ENCODE data around the gene NOP53. TPM values are rescaled to one million over a fixed set of nuclear protein-coding genes. Genes with fewer than 3 reads are reported as not detected.
"Not testable (repeated sequence)": the region's sequence is repeated elsewhere in the genome, so short reads cannot be mapped to it uniquely, and the experiment has no call there.

The NOP53 gene
- 78.7 and 86.8 TPM in 2 replicates for total RNA-seq (2014; rRNA removed)
- 182 TPM for polyA plus RNA-seq (2012)

DNA sequence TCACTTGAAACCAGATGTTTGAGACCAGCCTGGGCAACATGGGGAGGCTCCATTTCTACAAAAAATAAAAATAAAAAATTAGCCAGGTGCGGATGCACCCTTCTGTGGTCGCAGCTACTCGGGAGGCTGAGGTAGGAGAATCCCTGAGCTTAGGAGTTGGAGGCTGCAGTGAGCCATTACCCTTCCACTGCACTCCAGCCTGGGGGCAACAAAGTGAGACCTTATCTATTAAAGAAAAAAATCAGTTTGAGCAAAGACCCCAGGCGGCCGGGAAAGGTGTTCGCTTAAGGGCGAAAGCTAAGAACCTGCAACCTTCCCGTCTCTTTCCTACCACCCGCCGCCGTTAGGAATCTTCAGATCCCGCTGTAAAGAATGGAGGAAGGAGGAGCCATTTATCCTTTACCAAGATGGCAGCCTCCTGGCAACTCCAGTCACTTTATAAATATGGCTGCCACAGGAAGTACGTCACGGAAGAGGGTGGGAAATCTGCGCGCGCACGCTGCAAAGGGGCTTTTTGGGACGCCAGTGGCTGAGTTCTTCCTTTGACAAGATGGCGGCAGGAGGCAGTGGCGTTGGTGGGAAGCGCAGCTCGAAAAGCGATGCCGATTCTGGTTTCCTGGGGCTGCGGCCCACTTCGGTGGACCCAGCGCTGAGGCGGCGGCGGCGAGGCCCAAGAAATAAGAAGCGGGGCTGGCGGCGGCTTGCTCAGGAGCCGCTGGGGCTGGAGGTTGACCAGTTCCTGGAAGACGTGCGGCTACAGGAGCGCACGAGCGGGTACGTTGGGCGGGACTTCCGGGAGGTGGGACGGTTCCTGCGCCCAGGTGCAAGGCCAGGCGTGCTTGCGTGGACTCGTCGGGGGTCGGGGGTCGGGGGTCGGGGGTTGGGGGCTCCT, at the start of gene NOP53:
TSS of gene NOP53 (plus strand) at position 537 of the 892 bp plus-strand sequence. CDS start at position 551, 14 bp downstream.
- DNase-seq (ENCODE audit: low read depth) = peak; percentile 95

DNA sequence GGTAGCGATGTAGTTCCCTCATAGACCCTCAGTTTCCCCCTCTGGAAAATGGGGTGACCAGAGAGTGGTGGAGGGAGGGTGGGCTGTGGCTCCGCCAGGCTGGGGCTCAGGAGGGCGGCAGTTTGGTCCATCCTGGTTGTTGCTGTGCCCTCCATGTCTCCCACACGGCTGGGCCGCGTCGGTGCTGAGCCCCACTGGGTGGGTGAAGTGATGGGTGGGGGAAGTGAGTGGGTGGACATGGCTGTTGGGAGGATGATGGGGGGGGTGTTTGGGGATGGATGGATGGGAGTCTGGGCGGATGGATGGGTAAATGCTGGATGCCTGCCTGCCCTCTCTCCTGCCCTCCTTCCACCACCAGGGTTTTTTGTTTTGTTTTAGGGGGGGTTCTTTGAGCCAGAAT, 48.7 kb upstream of the NOP53 start:
- no peak for DNase-seq (ENCODE audit: low read depth)

DNA sequence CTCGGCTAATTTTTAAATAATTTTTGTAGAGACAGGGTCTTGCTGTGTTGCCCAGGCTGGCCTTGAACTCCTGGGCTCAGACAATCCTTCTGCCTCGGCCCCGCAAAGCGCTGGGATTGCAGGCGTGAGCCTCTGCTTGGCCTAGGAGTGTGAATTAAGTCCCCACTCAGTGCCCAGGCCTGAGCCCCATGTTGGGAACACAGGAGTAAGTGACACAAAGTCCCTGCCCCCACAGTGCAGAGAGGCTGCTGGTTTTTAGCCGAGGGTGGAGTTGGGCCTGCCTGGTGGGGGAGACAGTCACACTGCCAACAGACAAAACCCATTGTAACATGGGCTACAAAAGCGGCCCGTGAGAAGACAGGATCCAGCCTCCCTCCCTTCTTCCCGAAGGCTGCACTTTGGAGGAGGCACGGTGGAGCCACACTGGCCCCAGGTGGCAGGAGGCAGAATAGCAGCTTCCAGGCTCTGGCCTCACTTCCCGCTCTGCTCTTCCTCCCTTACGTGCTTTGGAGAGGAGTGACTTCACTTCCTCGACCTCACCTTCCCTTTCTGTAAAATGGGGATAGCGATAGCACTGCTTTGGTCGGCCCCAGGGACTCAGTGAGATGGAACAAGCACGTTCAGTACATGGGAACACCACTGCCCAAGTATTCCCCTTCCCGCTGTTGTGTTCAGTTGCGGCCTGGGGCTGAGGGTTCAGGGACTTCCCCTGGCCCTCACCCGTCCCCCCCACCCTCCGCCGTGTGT, 47.3 kb upstream of the NOP53 start:
- peak; percentile 73 for DNase-seq (ENCODE audit: low read depth)

DNA sequence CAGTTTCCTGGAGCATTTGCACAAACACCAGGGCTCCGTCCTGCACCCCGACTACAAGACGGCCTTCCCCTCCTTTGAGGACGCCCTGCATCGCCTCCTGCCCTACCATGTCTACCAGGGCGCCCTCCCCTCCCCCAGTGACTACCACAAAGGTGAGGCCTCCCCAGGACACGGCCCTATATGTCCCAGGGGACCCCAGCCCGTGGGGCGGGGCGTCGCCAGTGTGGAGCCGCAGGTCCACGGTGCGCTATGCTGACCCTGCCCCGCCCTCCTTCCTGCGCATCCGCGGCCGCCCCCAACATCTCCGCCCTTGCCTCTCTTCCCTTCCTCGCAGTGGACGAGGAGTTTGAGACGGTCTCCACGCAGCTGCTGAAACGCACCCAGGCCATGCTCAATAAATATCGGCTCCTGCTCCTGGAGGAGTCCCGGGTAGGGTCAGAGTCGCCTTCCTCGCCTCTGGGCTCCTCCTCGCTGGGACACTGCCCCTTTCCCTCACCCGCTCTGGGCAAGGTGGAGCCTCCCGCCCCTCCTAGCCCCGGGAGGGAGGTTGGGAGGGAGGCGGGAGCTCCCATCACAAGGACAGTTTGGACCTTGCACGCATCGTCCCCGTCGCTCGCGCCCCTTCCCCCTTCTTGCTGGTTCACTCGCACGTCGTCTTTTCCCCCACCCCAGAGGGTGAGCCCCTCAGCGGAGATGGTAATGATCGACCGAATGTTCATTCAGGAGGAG, 46.6 kb upstream of the NOP53 start:
- DNase-seq (ENCODE audit: low read depth) = no peak

DNA sequence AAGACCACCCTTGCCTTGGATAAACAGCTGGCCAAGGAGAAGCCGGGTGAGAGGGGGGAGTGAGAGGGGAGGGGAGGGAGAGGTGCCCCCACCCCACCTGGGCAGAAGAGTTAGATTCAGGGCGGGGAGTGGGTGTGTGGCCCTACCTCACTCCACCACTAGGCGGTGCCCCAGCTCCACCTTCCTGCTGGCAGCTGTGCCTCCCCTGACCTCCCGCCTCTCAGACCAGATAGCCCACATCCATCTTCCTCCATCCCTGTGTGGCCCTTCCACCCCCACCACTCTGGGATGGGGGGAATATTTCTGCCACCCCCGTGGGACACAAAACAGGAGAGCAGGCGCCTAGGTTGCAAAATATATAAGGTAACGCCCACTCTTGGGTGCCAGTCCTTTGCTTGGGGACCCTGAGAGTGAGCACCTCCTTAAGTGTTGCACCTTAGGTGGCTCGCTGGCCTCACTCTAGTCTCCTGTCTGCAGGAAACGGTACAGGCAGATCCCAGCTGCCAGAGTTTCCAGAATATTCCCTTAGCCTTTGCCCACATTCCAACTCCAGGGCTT, 45.9 kb upstream of the NOP53 start:
- DNase-seq (ENCODE audit: low read depth) = no peak

DNA sequence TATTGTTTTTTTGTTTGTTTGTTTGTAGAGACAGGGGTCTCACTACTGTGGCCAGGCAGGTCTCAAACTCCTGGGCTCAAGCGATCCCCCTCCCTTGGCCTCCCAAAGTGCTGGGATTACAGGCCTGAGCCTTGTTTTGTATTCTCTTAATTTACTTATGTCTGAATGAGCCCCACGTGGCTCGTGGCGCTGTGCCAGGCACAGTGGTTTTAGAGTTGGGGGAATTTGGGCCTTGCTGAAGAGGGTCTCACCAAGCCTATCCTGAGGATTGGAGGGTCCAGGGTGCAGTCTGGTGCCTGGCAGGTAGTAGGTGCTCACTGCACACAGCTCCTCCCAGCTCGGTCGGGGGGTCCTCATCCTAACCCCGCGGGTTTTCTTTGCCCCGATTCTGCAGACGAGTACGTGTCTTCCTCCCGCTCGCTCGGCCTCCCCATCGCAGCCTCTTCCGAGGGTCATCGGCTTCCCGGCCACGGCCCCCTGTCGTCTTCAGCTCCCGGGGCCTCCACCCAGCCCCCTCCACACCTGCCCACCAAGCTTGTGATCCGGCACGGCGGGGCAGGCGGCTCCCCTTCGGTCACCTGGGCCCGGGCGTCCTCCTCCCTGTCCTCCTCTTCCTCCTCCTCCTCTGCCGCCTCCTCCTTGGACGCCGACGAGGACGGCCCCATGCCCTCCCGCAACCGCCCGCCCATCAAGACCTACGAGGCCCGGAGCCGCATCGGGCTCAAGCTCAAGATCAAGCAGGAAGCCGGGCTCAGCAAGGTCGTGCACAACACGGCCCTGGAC, 44.2 kb upstream of the NOP53 start:
- DNase-seq (ENCODE audit: low read depth) = no peak

DNA sequence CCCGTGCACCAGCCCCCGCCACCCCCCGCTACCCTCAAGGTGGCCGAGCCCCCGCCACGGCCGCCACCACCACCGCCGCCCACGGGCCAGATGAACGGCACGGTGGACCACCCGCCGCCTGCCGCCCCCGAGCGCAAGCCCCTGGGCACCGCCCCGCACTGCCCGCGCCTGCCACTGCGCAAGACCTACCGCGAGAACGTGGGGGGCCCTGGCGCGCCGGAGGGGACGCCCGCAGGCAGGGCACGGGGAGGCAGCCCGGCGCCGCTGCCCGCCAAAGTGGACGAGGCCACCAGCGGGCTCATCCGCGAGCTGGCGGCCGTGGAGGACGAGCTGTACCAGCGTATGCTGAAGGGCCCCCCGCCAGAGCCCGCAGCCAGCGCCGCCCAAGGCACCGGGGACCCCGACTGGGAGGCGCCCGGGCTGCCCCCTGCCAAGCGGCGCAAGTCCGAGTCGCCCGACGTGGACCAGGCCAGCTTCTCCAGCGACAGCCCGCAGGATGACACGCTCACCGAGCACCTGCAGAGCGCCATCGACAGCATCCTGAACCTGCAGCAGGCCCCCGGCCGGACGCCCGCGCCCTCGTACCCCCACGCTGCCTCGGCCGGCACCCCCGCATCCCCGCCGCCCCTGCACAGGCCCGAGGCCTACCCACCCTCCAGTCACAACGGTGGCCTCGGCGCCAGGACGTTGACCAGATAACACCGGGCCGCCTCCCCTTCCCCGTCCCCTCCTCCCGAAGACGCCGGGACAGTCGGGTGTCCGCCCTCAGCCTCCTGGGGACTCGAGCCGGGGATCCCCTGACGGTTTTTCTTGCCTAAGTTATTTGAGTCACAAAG, 43.4 kb upstream of the NOP53 start:
- no peak for DNase-seq (ENCODE audit: low read depth)

DNA sequence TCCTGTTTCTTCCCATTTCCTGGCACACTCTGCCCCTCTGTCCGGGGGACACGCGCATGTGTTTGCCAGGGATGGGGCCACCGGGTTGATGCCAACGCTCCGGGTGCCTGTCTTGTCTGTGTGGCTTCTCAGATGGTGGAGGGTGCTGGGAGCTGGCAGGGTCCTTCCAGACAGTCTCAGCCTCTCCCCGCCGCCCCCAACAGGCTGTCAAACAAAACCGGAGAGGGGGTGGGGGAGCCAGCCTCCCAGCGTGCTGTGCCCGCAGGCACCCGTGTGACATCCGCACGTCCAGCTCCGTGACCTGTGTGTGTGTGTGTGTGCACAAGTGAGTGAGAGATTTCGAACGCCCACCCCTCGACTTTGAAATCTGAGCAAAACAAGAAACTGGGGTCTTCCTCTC, 42.7 kb upstream of the NOP53 start:
- DNase-seq (ENCODE audit: low read depth) = no peak

DNA sequence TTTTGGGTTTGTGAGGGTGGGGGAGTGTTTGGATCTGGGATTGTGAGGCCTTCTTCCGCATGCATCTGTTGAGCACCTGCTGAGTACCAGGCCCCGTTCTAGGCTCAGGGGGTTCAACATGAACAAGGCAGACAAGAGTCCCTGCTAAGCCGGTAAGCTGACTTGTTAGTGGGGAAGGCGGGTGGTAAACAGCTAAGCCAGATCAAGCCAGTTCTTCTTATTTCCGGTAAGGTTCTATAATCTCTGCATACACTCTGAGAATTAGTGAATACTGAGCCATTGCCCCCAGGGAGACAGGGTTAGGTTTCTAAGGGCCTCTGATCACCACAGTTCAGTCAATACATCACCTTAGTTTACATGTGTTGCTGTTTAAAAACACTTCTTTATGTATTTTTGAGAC, 42.0 kb upstream of the NOP53 start:
- no peak for DNase-seq (ENCODE audit: low read depth)

DNA sequence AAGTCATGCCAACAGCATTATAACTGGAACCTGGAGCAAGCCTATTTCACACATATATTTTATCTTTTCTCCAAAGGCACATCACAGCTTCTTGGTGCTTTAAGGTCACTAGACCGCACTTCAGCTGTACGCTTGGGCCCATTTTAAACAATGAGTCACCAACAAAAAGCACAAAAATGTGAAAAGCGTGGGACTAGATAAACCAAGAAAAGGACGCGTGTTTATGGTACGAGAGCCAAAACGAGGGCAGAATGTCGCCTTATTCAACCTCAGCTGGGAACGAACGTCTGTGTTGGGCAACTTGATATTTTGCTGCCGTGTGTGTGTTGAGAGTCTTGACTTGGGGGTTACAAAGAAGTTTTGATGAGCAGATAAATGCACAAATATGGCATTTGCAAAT, 41.3 kb upstream of the NOP53 start:
- no peak for DNase-seq (ENCODE audit: low read depth)

DNA sequence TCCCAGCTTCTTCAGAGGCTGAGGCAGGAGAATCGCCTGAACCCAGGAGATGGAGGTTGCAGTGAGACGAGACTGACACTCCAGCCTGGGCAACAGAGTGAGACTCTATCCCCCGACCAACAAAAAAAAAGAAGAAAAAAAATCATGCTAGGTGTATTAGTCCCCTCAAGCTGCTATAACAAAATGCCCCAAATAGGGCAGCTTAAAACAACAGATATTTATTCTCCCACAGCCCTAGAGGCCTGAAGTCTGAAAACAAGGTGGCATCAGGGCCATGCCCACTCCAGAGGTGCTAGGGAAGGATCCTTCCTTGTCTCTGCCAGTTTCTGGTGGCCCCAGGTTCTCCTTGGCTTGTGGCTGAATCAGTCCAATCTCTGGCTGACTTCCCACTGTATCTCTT, 40.7 kb upstream of the NOP53 start:
- no peak for DNase-seq (ENCODE audit: low read depth)

DNA sequence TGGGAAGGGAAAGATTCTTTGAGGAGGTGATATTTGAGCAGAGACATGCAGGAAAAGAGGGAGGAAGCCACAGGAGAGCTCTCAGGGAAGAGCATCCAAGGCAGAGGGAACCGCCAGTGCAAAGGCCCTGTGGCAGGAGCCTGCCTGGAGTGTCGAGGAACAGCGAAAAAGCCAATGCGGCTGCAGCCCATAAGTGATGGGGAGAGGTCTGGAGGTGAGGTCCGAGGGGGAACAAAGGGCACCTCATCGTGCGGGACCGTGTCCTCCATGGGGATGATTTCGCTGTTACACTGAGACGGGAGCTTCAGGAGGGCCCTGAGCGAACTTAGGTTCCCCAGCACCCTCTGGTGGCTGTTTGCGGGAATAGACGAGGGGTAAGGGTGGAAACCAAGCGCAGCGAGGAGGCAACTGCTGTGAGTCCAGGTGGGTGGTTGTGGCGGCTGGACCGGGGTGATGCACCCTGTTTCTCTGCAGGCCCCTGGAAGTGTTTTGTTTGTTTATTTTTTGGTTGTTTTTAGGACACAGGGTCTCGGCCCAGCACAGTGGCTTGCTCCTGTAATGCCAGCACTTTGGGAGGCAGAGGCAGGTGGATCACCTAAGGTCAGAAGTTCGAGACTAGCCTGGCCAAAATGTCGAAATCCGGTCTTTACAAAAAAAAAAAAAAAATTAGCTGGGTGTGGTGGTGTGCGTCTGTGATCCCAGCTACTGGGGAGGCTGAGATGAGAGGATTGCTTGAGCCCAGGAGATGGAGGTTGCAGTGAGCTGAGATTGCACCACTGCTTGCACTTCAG, 38.0 kb upstream of the NOP53 start:
- DNase-seq (ENCODE audit: low read depth) = peak; percentile 69

DNA sequence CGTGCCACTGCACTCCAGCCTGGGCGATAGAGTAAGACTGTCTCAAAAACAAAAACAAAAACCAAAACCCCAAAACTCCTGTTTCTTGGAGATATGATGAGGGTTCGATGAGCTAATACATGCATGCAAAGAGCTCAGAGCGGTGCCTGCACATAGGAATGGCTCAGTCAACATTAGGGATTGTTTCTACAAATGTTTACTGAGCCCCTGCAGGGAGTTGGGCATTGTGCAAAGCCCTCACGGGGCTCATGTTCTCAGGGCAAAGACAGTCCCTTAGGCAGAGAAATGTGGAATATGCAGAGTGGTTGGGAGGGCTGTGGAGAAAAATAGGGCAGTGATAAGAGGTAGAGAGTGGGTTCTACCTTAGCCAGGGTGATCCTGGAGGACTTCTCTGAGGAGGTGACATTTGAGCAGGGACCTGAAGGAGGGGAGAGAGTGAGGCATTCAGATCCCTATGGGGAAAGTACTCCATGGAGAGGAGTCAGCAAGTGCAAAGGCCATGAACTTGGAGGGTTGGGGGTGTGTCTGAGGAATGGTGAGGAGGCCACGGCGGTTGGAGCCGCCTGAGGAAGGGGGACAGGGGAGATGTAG, 33.6 kb upstream of the NOP53 start:
- no peak for DNase-seq (ENCODE audit: low read depth)

DNA sequence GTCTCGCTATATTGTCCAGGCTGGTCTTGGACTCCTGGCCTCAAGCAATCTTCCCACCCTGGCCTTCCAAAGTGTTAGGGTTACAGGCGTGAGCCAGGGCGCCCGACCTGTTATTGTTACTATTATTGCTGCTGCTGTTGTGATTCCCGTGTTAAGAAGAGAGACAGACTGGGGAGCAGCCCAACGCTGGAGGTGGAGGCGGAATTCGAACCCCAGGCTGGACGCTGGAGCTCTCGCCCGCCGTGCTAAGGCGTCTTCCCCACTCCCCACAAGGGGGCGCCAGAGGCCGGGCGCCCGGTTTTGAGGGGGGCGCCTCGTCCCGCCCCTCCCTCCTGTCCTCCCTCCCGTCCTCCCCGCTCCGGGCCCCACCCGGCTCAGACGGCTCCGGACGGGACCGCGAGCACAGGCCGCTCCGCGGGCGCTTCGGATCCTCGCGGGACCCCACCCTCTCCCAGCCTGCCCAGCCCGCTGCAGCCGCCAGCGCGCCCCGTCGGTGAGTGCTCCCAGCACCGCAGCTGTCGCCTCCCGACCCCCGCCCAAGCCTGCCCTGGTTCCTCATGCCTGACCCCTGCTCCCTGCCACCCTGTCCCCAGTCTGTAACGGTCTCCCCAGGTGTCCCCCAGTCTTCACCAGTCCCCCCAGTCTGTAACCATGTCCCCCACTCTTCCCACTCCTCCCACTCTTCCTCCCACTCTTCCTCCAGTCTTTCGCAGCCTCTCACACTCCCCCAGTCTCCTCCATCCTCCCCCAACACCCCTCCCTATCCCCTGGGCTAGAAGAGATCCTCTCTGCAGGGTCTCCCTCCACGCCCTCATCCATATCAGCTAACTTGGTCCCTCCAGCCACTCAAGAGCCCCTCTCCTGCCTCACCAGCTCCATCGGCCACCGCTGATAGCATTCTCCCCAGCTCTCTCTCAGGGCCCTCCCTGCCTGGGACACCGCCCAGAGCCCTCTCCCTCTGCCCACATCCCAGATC, 32.0 kb upstream of the NOP53 start, which contains the start of gene EHD2:
TSS of gene EHD2 (plus strand) at position 377 of the 976 bp plus-strand sequence. CDS start 3,191 bp downstream, outside the sequence.
- peak; percentile 75 for DNase-seq (ENCODE audit: low read depth)

DNA sequence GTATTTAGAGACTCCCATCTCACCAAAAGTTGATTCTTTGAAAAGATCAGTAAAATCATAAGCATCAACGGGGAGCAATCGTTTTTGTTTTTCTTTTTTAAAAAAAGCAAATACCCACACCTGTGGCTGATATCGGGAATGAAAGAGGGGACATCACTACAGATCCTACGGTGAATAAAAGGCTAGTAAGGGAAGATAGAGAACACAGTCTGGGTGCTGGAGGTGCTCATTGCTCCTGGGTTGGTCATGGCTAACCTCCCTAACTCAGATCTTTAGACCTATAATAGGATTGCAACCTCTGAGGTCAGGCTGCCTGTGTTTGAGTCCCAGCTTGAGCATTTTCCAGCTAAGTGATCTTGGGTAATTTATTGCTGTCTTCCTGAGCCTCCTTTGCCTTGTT, 31.0 kb upstream of the NOP53 start:
- no peak for DNase-seq (ENCODE audit: low read depth)

DNA sequence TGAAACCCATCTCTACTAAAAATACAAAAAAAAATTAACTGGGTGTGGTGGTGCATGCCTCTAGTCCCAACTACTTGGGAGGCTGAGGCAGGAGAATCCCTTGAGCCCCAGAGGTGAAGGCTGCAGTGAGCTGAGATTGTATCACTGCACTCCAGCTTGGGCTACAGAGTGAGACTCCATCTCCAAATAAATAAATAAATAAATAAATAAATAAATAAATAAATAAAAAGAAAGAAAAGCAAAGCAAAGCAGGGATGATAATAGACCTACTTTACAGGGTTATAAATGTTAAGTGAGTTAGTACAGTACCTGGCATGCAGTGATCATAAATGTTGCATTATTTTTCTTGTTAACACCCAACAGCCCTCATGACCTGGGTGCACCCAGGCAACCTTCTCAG, 30.5 kb upstream of the NOP53 start:
- not testable (repeated sequence) for DNase-seq (ENCODE audit: low read depth)

DNA sequence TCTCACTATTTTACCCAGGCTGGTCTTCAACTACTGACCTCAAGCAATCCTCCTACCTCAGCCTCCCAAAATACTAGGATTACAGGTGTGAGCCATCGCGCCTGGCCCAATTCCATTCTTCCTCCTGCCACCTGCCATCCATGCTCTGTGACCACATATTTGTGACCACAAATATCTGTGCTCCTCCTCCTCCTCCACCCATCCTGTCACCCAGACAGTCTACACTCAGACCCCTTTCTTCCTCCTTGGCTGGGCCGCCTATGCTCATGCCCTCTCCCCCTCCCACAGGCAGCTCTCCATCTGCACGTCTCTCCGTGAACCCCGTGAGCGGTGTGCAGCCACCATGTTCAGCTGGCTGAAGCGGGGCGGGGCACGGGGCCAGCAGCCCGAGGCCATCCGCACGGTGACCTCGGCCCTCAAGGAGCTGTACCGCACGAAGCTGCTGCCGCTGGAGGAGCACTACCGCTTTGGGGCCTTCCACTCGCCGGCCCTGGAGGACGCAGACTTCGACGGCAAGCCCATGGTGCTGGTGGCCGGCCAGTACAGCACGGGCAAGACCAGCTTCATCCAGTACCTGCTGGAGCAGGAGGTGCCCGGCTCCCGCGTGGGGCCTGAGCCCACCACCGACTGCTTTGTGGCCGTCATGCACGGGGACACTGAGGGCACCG, 28.9 kb upstream of the NOP53 start:
- no peak for DNase-seq (ENCODE audit: low read depth)
